ENCODE data around the gene PPP3R2. TPM values are rescaled to one million over a fixed set of nuclear protein-coding genes. Genes with fewer than 3 reads are reported as not detected.
"Not testable (repeated sequence)": the region's sequence is repeated elsewhere in the genome, so short reads cannot be mapped to it uniquely, and the experiment has no call there.

Gene PPP3R2
- total RNA-seq, 1 donor from 2014 or later, result not detected

- DNase-seq, result no peak
- Histone ChIP-seq H3K36me3 (no peaks in the 10 kb centered on the region), H3K9me3 (replicated peaks) (no peaks in the 10 kb centered on the region), H3K4me1 (no peaks in the 10 kb centered on the region), H3K27me3 (ENCODE audit: low read depth) (peaks cover 17% of the 10 kb centered on the region), H3K27ac (replicated peaks) (no peak overlapping the region), H3K4me3 (no peak overlapping the region)
- TF ChIP-seq, protein P1, sequence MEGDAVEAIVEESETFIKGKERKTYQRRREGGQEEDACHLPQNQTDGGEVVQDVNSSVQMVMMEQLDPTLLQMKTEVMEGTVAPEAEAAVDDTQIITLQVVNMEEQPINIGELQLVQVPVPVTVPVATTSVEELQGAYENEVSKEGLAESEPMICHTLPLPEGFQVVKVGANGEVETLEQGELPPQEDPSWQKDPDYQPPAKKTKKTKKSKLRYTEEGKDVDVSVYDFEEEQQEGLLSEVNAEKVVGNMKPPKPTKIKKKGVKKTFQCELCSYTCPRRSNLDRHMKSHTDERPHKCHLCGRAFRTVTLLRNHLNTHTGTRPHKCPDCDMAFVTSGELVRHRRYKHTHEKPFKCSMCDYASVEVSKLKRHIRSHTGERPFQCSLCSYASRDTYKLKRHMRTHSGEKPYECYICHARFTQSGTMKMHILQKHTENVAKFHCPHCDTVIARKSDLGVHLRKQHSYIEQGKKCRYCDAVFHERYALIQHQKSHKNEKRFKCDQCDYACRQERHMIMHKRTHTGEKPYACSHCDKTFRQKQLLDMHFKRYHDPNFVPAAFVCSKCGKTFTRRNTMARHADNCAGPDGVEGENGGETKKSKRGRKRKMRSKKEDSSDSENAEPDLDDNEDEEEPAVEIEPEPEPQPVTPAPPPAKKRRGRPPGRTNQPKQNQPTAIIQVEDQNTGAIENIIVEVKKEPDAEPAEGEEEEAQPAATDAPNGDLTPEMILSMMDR (IDR thresholded peaks at IDR 0.05; ENCODE audit: borderline replicate concordance), result no peak
- intact Hi-C loops (cut with micrococcal nuclease), result no loop called here
These were observed 3.9 kb downstream of the PPP3R2 start for GRCh38 chr9:101590901-101591300.

- H3K27ac ChIP-seq (replicated peaks); H3K4me3 ChIP-seq; H3K9me3 ChIP-seq (replicated peaks); H3K27me3 ChIP-seq (ENCODE audit: low read depth); intact Hi-C loops (cut with micrococcal nuclease); H3K4me1 ChIP-seq; DNase-seq; H3K36me3 ChIP-seq: not testable (repeated sequence)
These were observed 4.7 kb downstream of the PPP3R2 start for GRCh38 chr9:101590074-101590473.

GRCh38 chr9:101587332-101588043, 7.3 kb downstream of the PPP3R2 start:
- TF ChIP-seq, protein P1 (IDR thresholded peaks at IDR 0.05; ENCODE audit: borderline replicate concordance), result no peak
- Histone ChIP-seq H3K9me3 (replicated peaks) (no peaks in the 10 kb centered on the region), H3K27me3 (ENCODE audit: low read depth) (no peaks in the 10 kb centered on the region), H3K4me1 (no peaks in the 10 kb centered on the region), H3K36me3 (no peaks in the 10 kb centered on the region), H3K4me3 (no peak overlapping the region), H3K27ac (replicated peaks) (no peak overlapping the region)
- no peak for DNase-seq
- intact Hi-C loops (cut with micrococcal nuclease), result no loop called here

DNA sequence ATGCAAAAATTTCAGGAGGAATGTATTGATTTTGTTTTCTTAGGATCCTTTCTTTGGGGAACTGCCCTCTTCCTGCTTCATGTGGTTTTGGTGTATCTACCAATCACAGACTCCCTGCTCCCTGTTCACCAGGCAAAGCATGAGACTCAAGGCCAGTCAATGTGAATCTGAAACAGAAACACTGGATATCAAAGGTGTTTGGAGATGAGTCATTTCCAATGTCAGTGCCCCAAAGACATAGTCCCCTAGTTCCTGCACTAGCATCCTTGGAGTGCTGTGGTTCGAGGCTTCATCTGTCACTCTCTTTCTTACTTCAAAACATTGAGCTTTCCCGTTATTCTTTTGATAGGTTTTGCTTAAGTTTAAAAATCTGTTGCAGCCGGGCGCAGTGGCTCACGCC, 8.1 kb downstream of the PPP3R2 start:
- Histone ChIP-seq H3K27me3 (ENCODE audit: low read depth) (no peaks in the 10 kb centered on the region), H3K9me3 (replicated peaks) (no peaks in the 10 kb centered on the region), H3K36me3 (no peaks in the 10 kb centered on the region), H3K4me1 (no peaks in the 10 kb centered on the region), H3K4me3 (no peak overlapping the region), H3K27ac (replicated peaks) (no peak overlapping the region)
- DNase-seq, result no peak
- TF ChIP-seq, protein P1 (IDR thresholded peaks at IDR 0.05; ENCODE audit: borderline replicate concordance), result no peak
- intact Hi-C loops (cut with micrococcal nuclease), result no loop called here

DNA sequence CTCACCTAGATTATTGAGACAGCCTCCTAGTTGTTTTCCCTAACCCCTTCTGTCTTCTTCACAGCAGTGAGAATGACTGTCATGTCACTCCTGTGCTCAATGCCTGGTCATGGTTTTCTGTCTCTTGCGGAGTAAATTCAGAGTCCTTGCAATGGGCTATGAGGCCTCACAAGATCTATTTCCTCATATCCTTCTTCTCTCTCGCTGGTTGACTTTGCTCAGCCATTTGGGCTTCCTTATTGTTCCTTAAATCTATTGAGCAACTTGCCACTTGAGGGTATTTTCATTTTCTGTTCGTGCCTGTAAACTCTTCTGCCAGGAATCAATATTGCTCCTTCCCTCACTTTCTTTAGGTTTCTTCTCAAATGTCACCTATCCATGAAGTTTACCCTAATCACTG, 9.0 kb downstream of the PPP3R2 start:
- H3K36me3 ChIP-seq, result no peaks in the 10 kb centered on the region
- H3K4me1 ChIP-seq, result no peaks in the 10 kb centered on the region
- no peak overlapping the region for H3K4me3 ChIP-seq
- no peak for DNase-seq
- H3K9me3 ChIP-seq (replicated peaks), result no peaks in the 10 kb centered on the region
- TF ChIP-seq, protein P1 (IDR thresholded peaks at IDR 0.05; ENCODE audit: borderline replicate concordance), result no peak
- H3K27me3 ChIP-seq (ENCODE audit: low read depth), result no peaks in the 10 kb centered on the region
- H3K27ac ChIP-seq (replicated peaks), result no peak overlapping the region
- intact Hi-C loops (cut with micrococcal nuclease), result no loop called here

GRCh38 chr9:101582553-101582952, 12.2 kb downstream of the PPP3R2 start:
- Histone ChIP-seq H3K4me3 (no peak overlapping the region), H3K9me3 (replicated peaks) (no peaks in the 10 kb centered on the region), H3K36me3 (no peaks in the 10 kb centered on the region), H3K27ac (replicated peaks) (no peak overlapping the region), H3K4me1 (no peaks in the 10 kb centered on the region), H3K27me3 (ENCODE audit: low read depth) (no peaks in the 10 kb centered on the region)
- TF ChIP-seq, protein P1 (IDR thresholded peaks at IDR 0.05; ENCODE audit: borderline replicate concordance), result no peak
- intact Hi-C loops (cut with micrococcal nuclease), result no loop called here
- DNase-seq, result no peak
